Neutrophil (primary cell): ENCODE data around the gene FYB1.
A peak's percentile ranks its signal among the peaks of the same experiment; 100 is the strongest.

ENCODE experiments used
- H3K27ac ChIP-seq: fragments of 200-600 bp; sonication (generic); 2 replicates; pipeline ENCODE4 v1.5.1; 2016; ENCODE audit warnings: mild to moderate bottlenecking, moderate library complexity
- H3K27me3 ChIP-seq: fragments of 200-600 bp; sonication (generic); 2 replicates; pipeline ENCODE4 v1.6.0; 2016; ENCODE audit warnings: mild to moderate bottlenecking
- H3K36me3 ChIP-seq: fragments of 200-600 bp; sonication (generic); 2 replicates; pipeline ENCODE4 v1.5.1; 2017
- H3K4me1 ChIP-seq, 2 experiments: fragments of 200-600 bp in 1 of 2; sonication (generic) in 1 of 2; 1 replicate in 1 of 2; 2 replicates in 1 of 2; pipeline versions ENCODE4 v1.5.1 to v1.6.1; 2013 to 2016; ENCODE audit warnings: low read depth in 1 of 2, low read length in 1 of 2, mild to moderate bottlenecking in 1 of 2, moderate library complexity in 1 of 2; ENCODE audit not compliant: control insufficient read depth in 1 of 2, insufficient read depth in 1 of 2
- H3K4me3 ChIP-seq, 2 experiments: fragments of 200-600 bp in 1 of 2; sonication (generic) in 1 of 2; 1 replicate in 1 of 2; 2 replicates in 1 of 2; pipeline ENCODE4 v1.5.1; 2013 to 2016; ENCODE audit warnings: low read depth in 1 of 2, low read length in 1 of 2, mild to moderate bottlenecking in 1 of 2, moderate library complexity in 1 of 2
- H3K9me3 ChIP-seq: fragments of 200-600 bp; sonication (generic); 2 replicates; pipeline ENCODE4 v1.5.1; 2016
- CTCF ChIP-seq: fragments of 200-600 bp; sonication (generic); IDR thresholded peaks from 2 replicates; pipeline ENCODE4 v1.5.1; 2016; ENCODE audit warnings: antibody characterized with exemption

Gene FYB1

GRCh38 chr5:39151745-39152144, 67.6 kb downstream of the FYB1 start:
- no peaks in the 10 kb centered on the region for H3K27me3 ChIP-seq
- no peak for TF ChIP-seq CTCF
- H3K27ac ChIP-seq = no peak overlapping the region
- peaks cover 69% of the 10 kb centered on the region for H3K36me3 ChIP-seq
- no peaks in the 10 kb centered on the region for H3K9me3 ChIP-seq
- peaks cover 11 to 23% of the 10 kb centered on the region in 2 experiments for H3K4me1 ChIP-seq
- H3K4me3 ChIP-seq = no peak overlapping the region

- no peak overlapping the region for H3K4me3 ChIP-seq
- no peak for TF ChIP-seq CTCF
- no peaks in the 10 kb centered on the region for H3K9me3 ChIP-seq
- H3K4me1 ChIP-seq = peaks cover 5 to 11% of the 10 kb centered on the region in 2 experiments
- peaks cover 71% of the 10 kb centered on the region for H3K36me3 ChIP-seq
- no peaks in the 10 kb centered on the region for H3K27me3 ChIP-seq
- H3K27ac ChIP-seq = peak overlapping the region; percentile 68
Measured at GRCh38 chr5:39149966-39150365, 69.4 kb downstream of the FYB1 start.

- H3K9me3 ChIP-seq = no peaks in the 10 kb centered on the region
- H3K27me3 ChIP-seq = no peaks in the 10 kb centered on the region
- peaks cover 5 to 11% of the 10 kb centered on the region in 2 experiments for H3K4me1 ChIP-seq
- peaks cover 76% of the 10 kb centered on the region for H3K36me3 ChIP-seq
- H3K4me3 ChIP-seq = no peak overlapping the region
- H3K27ac ChIP-seq = peak overlapping the region; percentile 68
- TF ChIP-seq CTCF = no peak
Measured at GRCh38 chr5:39148983-39149534, 70.3 kb downstream of the FYB1 start.

GRCh38 chr5:39146831-39147540, 72.4 kb downstream of the FYB1 start:
- H3K27ac ChIP-seq = no peak overlapping the region

GRCh38 chr5:39143151-39143860, 76.1 kb downstream of the FYB1 start:
- peaks cover under 1 to 14% of the 10 kb centered on the region in 2 experiments for H3K4me1 ChIP-seq
- peak overlapping the region; percentile 33 for H3K27ac ChIP-seq
- H3K27me3 ChIP-seq = no peaks in the 10 kb centered on the region
- H3K4me3 ChIP-seq = no peak overlapping the region
- no peak for TF ChIP-seq CTCF
- peaks cover 65% of the 10 kb centered on the region for H3K36me3 ChIP-seq
- no peaks in the 10 kb centered on the region for H3K9me3 ChIP-seq

More at GRCh38 chr5:39146831-39147540, 72.4 kb downstream of the FYB1 start:
- no peaks in the 10 kb centered on the region for H3K9me3 ChIP-seq
- peaks cover 63% of the 10 kb centered on the region for H3K36me3 ChIP-seq
- H3K27me3 ChIP-seq = no peaks in the 10 kb centered on the region
- no peak overlapping the region for H3K4me3 ChIP-seq
- no peak for TF ChIP-seq CTCF
- peaks cover 5 to 23% of the 10 kb centered on the region in 2 experiments for H3K4me1 ChIP-seq
